ENCODE measurements around the gene ANO8. TPM values are rescaled to one million over a fixed set of nuclear protein-coding genes. Genes with fewer than 3 reads are reported as not detected.

Gene ANO8
- total and polyA plus RNA-seq, 2 of the 8 experiments (the other 6 are each of a cell fraction or from before 2014, with no cell fraction given) = 9.5 to 20.7 TPM

GRCh38 chr19:17325133-17325532, 9.5 kb downstream of the ANO8 start:
- no peak overlapping the region for H4K8ac ChIP-seq (ENCODE audit: extremely low read depth, insufficient read depth, low read length)
- no peak overlapping the region for H3K23ac ChIP-seq (ENCODE audit: insufficient read length)
- no peak overlapping the region for H2BK12ac ChIP-seq (ENCODE audit: low read depth, low read length)
- no peak overlapping the region for H3K9ac ChIP-seq (replicated peaks in 1 of 4; ENCODE audit: extremely low read depth in 1 of 4, low read depth in 3 of 4, low read length in 3 of 4)
- no peak for DNase-seq (ENCODE audit: low read depth in 1 of 2, low spot score in 2 of 2)
- H2BK20ac ChIP-seq (ENCODE audit: low read length) = no peak overlapping the region
- WGBS, 2 experiments (ENCODE audit: extremely low coverage in 1 of 2, insufficient coverage in 1 of 2, insufficient read length in 1 of 2, insufficient replicate concordance in 2 of 2, low coverage in 1 of 2, low lambda C conversion rate in 2 of 2, missing lambda C conversion rate in 1 of 2) = 91% methylated on average over 20 of the region's 20 CpGs; no CpG with 5 or more reads in 1 of the 2 experiments
- POLR2A ChIA-PET (ENCODE audit: partially characterized antibody) = interaction anchor here (0.5 to 17.1 kb wide), 4 partner anchors 13 to 110 kb away, joined by 3 to 329 read pairs (median 52); partner anchors contain the start of genes ABHD8, ANO8, DDA1 and GTPBP3
- H3K27ac ChIP-seq (ENCODE audit: low read depth, low read length) = no peak overlapping the region
- H3K79me2 ChIP-seq (ENCODE audit: control insufficient read depth in 1 of 2, insufficient read depth in 2 of 2, low read length in 2 of 2) = no peaks in the 10 kb centered on the region
- peaks cover 6% of the 10 kb centered on the region; the same call in 1 of the 2 replicates for H3K23me2 ChIP-seq (ENCODE audit: low read depth, low read length)
- H3K9me3 ChIP-seq (ENCODE audit: insufficient read depth in 2 of 2, low read depth in 1 of 2, low read length in 1 of 2) = no peaks in the 10 kb centered on the region
- no peak overlapping the region for H4K5ac ChIP-seq (ENCODE audit: insufficient read length, low read depth, low read length)
- no peak overlapping the region for H3K4ac ChIP-seq (replicated peaks; ENCODE audit: insufficient read length, low read depth, low read length)
- peaks cover 2% of the 10 kb centered on the region; the same call in 1 of the 2 replicates for H3K79me1 ChIP-seq (ENCODE audit: low read depth, low read length)
- CTCF ChIA-PET (ENCODE audit: partially characterized antibody) = interaction anchor here (0.6 to 3.3 kb wide), 7 partner anchors 10 to 230 kb away, joined by 3 to 10 read pairs (median 4); partner anchors contain the start of gene ANO8
- H3K56ac ChIP-seq (replicated peaks; ENCODE audit: insufficient read length, low read depth, low read length) = no peak overlapping the region
- no peak overlapping the region for H3K14ac ChIP-seq (ENCODE audit: insufficient read length)
- H3K36me3 ChIP-seq (ENCODE audit: control insufficient read depth in 2 of 4, insufficient read depth in 4 of 4, low read length in 3 of 4) = peaks cover 0 to 26% (median 12%) of the 10 kb centered on the region in 4 experiments; a peak in 5 of 8 replicates
- no peak overlapping the region for H2BK120ac ChIP-seq (replicated peaks; ENCODE audit: low read depth, low read length)
- no peak overlapping the region for H3K18ac ChIP-seq (ENCODE audit: extremely low read depth, low read length)
- peaks cover 3 to 4% of the 10 kb centered on the region in 2 experiments for H4K20me1 ChIP-seq (replicated peaks in 1 of 2; ENCODE audit: control insufficient read depth in 1 of 2, insufficient read depth in 2 of 2, low read length in 2 of 2)
- no peak overlapping the region for H2BK5ac ChIP-seq (ENCODE audit: low read depth, low read length)
- H3K4me3 ChIP-seq (ENCODE audit: extremely low read depth in 1 of 4, insufficient read depth in 2 of 4, low read depth in 3 of 4, low read length in 4 of 4) = no peak overlapping the region
- no peak overlapping the region for H3K4me2 ChIP-seq (ENCODE audit: insufficient read depth in 1 of 2, low read depth in 2 of 2, low read length in 2 of 2)
- H2BK15ac ChIP-seq (ENCODE audit: low read length) = no peak overlapping the region
- H3K4me1 ChIP-seq (replicated peaks in 1 of 4; ENCODE audit: control insufficient read depth in 3 of 4, insufficient read depth in 4 of 4, low read length in 3 of 4) = peaks cover 0 to 22% (median 15%) of the 10 kb centered on the region in 4 experiments; a peak in 6 of 7 replicates
- H2AFZ ChIP-seq (ENCODE audit: low read length) = no peak overlapping the region
- TF ChIP-seq SRF (IDR thresholded peaks at IDR 0.05; ENCODE audit: low read depth, low read length) = no peak
- TF ChIP-seq ATF2 (IDR thresholded peaks at IDR 0.05; ENCODE audit: low read length) = no peak
- TF ChIP-seq TBP (IDR thresholded peaks at IDR 0.05; ENCODE audit: low read depth, low read length) = no peak
- no peak for TF ChIP-seq SP2 (IDR thresholded peaks at IDR 0.05; ENCODE audit: low read length)
- TF ChIP-seq CHD2 (IDR thresholded peaks at IDR 0.05; ENCODE audit: low read length) = no peak
- TF ChIP-seq TEAD4 (IDR thresholded peaks at IDR 0.05; ENCODE audit: low read depth, low read length) = no peak
- H4K91ac ChIP-seq (replicated peaks; ENCODE audit: insufficient read length, low read length) = no peak overlapping the region
- H3K27me3 ChIP-seq (replicated peaks in 1 of 4; ENCODE audit: control insufficient read depth in 3 of 4, extremely low read depth in 1 of 4, insufficient read depth in 3 of 4, low read length in 3 of 4) = no peaks in the 10 kb centered on the region; a peak in 1 of 7 replicates
- H2AK5ac ChIP-seq (ENCODE audit: low read depth, low read length) = no peak overlapping the region
- no peak for FAIRE-seq

Data from H1 (cell line).